WI38 (cell line): ENCODE data around the gene HCK.

ENCODE experiments used
- H3K4me3 ChIP-seq: 2 replicates; pipeline ENCODE4 v1.5.1; 2011; ENCODE audit warnings: low read depth, mild to moderate bottlenecking, control low read depth, low read length
- CTCF ChIP-seq: IDR thresholded peaks from 2 replicates; pipeline ENCODE4 v1.5.1; 2012; ENCODE audit warnings: low read depth, mild to moderate bottlenecking, control low read depth, low read length

Gene HCK

DNA sequence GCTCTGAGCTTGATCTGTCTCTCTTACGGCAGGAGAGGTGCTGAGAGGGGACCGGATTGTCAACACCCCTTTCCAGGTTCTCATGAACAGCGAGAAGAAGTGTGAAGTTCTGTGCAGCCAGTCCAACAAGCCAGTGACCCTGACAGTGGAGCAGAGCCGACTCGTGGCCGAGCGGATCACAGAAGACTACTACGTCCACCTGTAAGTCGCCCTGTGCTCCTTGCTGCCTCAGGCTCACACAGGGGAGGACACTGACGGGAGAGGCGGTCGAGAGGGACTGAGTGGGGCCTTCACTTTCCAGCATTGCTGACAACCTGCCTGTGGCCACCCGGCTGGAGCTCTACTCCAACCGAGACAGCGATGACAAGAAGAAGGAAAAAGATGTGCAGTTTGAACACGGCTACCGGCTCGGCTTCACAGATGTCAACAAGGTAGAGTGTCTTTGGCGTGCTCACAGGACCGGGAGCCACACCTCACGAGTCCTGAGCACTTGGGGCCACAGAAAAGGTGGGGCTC lies 89.5 kb downstream of the HCK start:
- TF ChIP-seq CTCF, result no peak
- no peak overlapping the region for H3K4me3 ChIP-seq

GRCh38 chr20:32142088-32142487 lies 90.0 kb downstream of the HCK start:
- H3K4me3 ChIP-seq, result no peak overlapping the region
- no peak for TF ChIP-seq CTCF

- TF ChIP-seq CTCF, result no peak
- H3K4me3 ChIP-seq, result no peak overlapping the region
Observed at GRCh38 chr20:32142991-32143390, 90.9 kb downstream of the HCK start.

DNA sequence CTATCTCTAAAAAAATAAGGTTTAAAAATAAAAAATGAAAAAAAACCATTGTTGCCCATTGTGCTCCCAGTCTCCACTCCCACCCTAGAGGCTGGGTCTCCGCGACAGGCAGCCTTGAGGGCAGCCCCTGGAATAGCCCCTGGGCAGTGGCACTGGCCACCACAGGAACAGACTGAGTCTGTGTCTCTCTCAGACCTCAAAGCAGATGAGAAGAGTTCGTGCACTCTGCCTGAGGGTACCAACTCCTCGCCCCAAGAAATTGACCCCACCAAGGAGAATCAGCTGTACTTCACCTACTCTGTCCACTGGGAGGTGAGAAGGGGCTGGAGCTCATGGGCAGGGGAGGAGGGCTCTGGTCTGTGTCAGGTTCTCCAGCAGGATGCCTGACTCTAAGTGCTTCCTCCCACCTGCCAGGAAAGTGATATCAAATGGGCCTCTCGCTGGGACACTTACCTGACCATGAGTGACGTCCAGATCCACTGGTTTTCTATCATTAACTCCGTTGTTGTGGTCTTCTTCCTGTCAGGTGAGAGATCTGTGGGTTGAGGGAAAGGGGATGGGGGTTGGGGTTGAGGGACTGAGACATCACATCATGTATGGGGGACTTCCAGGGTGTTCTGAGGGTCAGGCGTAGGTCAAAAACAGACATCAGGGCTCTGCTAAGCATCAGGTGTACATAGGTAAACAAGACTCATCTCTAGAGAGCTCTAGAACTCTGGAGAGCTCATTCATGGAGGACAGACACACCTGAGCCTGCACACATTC lies 93.0 kb downstream of the HCK start:
- TF ChIP-seq CTCF, result no peak

DNA sequence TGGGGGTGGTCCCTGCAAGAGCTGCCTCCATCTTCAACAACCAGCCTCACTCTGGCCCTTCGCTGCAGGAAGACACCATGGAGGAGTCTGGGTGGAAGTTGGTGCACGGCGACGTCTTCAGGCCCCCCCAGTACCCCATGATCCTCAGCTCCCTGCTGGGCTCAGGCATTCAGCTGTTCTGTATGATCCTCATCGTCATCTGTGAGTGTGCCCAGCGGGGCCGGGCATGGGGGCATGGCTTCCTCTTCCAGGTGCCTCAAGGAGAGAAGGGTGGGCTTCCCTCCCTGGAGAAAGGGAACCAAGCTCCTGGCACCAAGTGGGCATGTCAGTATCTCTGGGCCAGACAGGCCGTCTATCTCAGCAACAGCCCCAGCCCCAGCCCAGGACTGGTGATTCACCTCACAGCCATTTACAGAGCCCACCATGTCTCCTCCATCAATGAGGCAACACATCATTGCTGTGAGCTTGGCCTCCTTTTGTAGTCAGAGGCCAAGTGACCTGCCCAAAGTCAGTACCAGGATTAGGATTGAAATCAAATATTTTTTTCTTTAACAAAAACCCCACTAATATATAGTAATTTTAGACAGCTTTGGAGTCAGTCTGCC lies 97.6 kb downstream of the HCK start:
- no peak for TF ChIP-seq CTCF
- no peak overlapping the region for H3K4me3 ChIP-seq

More for the DNA sequence above, 93.0 kb downstream of the HCK start:
- no peak overlapping the region for H3K4me3 ChIP-seq

DNA sequence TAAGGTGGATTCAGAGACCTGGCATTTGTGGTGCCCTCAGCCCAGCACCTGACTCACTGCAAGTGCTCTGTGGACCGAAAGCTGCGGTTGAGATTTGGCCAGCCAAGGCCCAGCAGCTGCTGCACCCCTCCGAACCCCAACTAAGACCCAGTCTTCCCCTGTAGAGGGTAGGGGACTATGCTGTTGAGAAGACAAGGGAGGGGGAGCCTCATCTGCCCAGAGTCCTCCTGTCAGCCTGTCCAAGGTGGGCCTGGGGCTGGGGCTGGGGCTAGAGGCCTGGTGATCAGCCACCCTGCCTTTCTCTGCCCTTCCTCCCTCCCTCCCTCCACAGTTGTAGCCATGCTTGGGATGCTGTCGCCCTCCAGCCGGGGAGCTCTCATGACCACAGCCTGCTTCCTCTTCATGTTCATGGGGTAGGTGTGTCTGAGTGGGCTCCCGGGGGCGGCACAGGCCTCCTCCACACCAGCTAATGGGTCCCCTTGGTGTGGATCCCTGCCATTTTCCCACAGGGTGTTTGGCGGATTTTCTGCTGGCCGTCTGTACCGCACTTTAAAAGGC lies 98.3 kb downstream of the HCK start:
- TF ChIP-seq CTCF, result no peak

More for the DNA sequence above, 98.3 kb downstream of the HCK start:
- H3K4me3 ChIP-seq, result no peak overlapping the region
